Fibroblast of pulmonary artery (primary cell): ENCODE data around the gene TMEM114.

Source experiments
- DNase-seq: peaks from one replicate; pipeline ENCODE4 v3.0.0-alpha.2; 2010; ENCODE audit warnings: low read depth
- H3K4me3 ChIP-seq: replicated peaks from 2 replicates; pipeline ENCODE4 v1.5.1; 2011; ENCODE audit warnings: low read depth, mild to moderate bottlenecking, control low read depth, low read length, moderate library complexity
- CTCF ChIP-seq: IDR thresholded peaks from 2 replicates; pipeline ENCODE4 v1.5.1; 2011; ENCODE audit warnings: mild to moderate bottlenecking, control low read depth, low read length, inconsistent platforms; ENCODE audit errors: missing control alignments

The TMEM114 gene

GRCh38 chr16:8530752-8531384 is 59.4 kb downstream of the TMEM114 start:
- DNase-seq, result no peak
- no peak for TF ChIP-seq CTCF
- H3K4me3 ChIP-seq, result no peak overlapping the region

- TF ChIP-seq CTCF, result no peak
- no peak overlapping the region for H3K4me3 ChIP-seq
- no peak for DNase-seq
Observed at GRCh38 chr16:8528471-8528870, 61.8 kb downstream of the TMEM114 start.

GRCh38 chr16:8523932-8524331 is 66.4 kb downstream of the TMEM114 start:
- no peak for DNase-seq
- TF ChIP-seq CTCF, result no peak

GRCh38 chr16:8522757-8523156 is 67.6 kb downstream of the TMEM114 start:
- no peak for DNase-seq
- H3K4me3 ChIP-seq, result no peak overlapping the region
- TF ChIP-seq CTCF, result no peak

More at GRCh38 chr16:8523932-8524331, 66.4 kb downstream of the TMEM114 start:
- H3K4me3 ChIP-seq, result no peak overlapping the region

- no peak overlapping the region for H3K4me3 ChIP-seq
- no peak for TF ChIP-seq CTCF
- DNase-seq, result no peak
Observed at GRCh38 chr16:8519643-8520042, 70.7 kb downstream of the TMEM114 start.
